ENCODE results near the gene OSBP. TPM values are rescaled to one million over a fixed set of nuclear protein-coding genes. Genes with fewer than 3 reads are reported as not detected.
A peak's percentile ranks its signal among the peaks of the same experiment; 100 is the strongest.

Gene OSBP
- total RNA-seq, 1 experiment from 2014 or later, result 43.8 TPM

DNA sequence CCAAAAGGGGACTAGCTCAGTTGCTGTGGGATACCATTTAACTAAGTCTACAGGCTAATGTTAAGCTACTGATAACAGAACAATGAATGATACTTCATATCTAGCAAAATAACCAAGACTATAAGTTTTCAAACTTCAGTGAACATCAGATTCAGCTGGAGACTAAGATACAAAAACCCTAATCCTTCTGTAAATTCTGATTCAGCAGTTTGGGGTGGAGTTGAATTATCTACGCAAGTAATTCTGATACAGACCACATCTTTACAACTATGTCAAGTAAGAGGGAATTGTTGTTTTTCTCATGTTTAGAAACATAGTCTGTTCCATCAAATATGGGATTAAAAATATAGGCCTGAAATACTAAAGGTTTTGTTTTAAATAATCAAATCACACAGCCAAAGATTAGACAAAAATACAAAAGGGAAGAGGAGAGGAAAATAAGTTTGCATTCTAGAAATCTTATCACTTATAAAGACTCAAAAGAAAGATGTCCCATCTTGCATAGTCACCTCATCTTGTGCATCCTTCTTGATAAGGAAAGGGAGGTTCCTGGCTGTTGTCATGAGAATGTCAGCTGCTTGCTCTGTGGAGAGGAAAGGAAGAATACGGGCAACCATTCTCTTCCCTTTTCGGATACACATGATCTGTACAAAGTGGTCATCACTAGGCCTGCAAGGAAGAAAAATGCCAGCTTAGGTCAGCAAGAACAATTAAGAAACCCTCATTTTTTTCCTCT, 31.8 kb upstream of the OSBP start:
- Histone ChIP-seq H2AFZ (ENCODE audit: low read depth, low read length, poor library complexity, severe bottlenecking) (no peak overlapping the region), H3K4me2 (ENCODE audit: low read length) (no peak overlapping the region), H3K9me2 (ENCODE audit: insufficient read depth) (no peaks in the 10 kb centered on the region), H4K20me1 (ENCODE audit: insufficient read depth) (no peaks in the 10 kb centered on the region; the same call in 1 of the 2 replicates), H3K4me3 (replicated peaks in 1 of 2; ENCODE audit: low read depth in 1 of 2, low read length in 2 of 2) (no peak overlapping the region), H3K27me3 (ENCODE audit: insufficient read depth, low read length) (no peaks in the 10 kb centered on the region), H3K36me3 (ENCODE audit: control insufficient read depth in 1 of 2, insufficient read depth in 2 of 2, low read length in 2 of 2) (peaks cover 65 to 79% of the 10 kb centered on the region in 2 experiments), H3K9ac (ENCODE audit: low read length) (no peak overlapping the region), H3K27ac (ENCODE audit: low read depth, low read length) (no peak overlapping the region), H3K9me3 (ENCODE audit: control insufficient read depth in 1 of 2, insufficient read depth in 1 of 2, low read depth in 1 of 2, low read length in 2 of 2) (no peaks in the 10 kb centered on the region), H3K4me1 (ENCODE audit: control insufficient read depth in 1 of 2, insufficient read depth in 2 of 2, low read length in 2 of 2) (no peaks in the 10 kb centered on the region), H3K79me2 (ENCODE audit: insufficient read depth, low read length) (no peaks in the 10 kb centered on the region)
- DNase-seq (ENCODE audit: low read depth, low spot score) (no peak), ATAC-seq (no peak)
- ChIA-PET POLR2A (no interaction called here), CTCF (no interaction called here), RAD21 (ENCODE audit: low non-redundant PET in 1 of 2, low total read pairs in 2 of 2, uncharacterized antibody in 2 of 2, unreplicated experiment in 2 of 2) (no interaction called here)
- TSS peak; percentile 14 for BruUV-seq (replicated peaks)
- intact Hi-C loops (cut with micrococcal nuclease), result no loop called here
- TF ChIP-seq, protein P1, sequence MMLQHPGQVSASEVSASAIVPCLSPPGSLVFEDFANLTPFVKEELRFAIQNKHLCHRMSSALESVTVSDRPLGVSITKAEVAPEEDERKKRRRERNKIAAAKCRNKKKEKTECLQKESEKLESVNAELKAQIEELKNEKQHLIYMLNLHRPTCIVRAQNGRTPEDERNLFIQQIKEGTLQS (IDR thresholded peaks at IDR 0.05), result no peak
- TF ChIP-seq CBX3 (IDR thresholded peaks at IDR 0.05; ENCODE audit: low read depth) (no peak), TCF7L2 (IDR thresholded peaks at IDR 0.05; ENCODE audit: borderline replicate concordance, extremely low read depth, insufficient read depth, insufficient read length) (no peak), CEBPB (IDR thresholded peaks at IDR 0.05; ENCODE audit: low read depth) (no peak), ZNF274 (IDR thresholded peaks at IDR 0.05; ENCODE audit: low read depth, low read length) (no peak), SIN3A (IDR thresholded peaks at IDR 0.05; ENCODE audit: low read depth) (no peak), EZH2 (IDR thresholded peaks at IDR 0.05) (no peak), EGR1 (IDR thresholded peaks at IDR 0.05; ENCODE audit: low read depth) (no peak), YY1 (IDR thresholded peaks at IDR 0.05; ENCODE audit: extremely low read depth, insufficient replicate concordance, low read depth, low read length) (no peak), SP1 (IDR thresholded peaks at IDR 0.05; ENCODE audit: low read depth) (no peak), RAD21 (IDR thresholded peaks at IDR 0.05; ENCODE audit: low read depth) (no peak)
- TF ChIP-seq, protein P2, sequence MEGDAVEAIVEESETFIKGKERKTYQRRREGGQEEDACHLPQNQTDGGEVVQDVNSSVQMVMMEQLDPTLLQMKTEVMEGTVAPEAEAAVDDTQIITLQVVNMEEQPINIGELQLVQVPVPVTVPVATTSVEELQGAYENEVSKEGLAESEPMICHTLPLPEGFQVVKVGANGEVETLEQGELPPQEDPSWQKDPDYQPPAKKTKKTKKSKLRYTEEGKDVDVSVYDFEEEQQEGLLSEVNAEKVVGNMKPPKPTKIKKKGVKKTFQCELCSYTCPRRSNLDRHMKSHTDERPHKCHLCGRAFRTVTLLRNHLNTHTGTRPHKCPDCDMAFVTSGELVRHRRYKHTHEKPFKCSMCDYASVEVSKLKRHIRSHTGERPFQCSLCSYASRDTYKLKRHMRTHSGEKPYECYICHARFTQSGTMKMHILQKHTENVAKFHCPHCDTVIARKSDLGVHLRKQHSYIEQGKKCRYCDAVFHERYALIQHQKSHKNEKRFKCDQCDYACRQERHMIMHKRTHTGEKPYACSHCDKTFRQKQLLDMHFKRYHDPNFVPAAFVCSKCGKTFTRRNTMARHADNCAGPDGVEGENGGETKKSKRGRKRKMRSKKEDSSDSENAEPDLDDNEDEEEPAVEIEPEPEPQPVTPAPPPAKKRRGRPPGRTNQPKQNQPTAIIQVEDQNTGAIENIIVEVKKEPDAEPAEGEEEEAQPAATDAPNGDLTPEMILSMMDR (IDR thresholded peaks at IDR 0.05 in 2 of 3, conservative IDR thresholded peaks at IDR 0.05 in 1 of 3; ENCODE audit: borderline replicate concordance in 1 of 3, insufficient read depth in 1 of 3, low read depth in 2 of 3, low read length in 2 of 3), result no peak
